GM12891 (cell line): ENCODE measurements around the gene ANKS1A.

ENCODE experiments used
- PAX5 ChIP-seq: IDR thresholded peaks from 2 replicates; pipeline ENCODE4 v1.6.1; 2011; ENCODE audit warnings: low read length, moderate library complexity, mild to moderate bottlenecking; ENCODE audit not compliant: insufficient read depth, severe bottlenecking
- POLR2A ChIP-seq: IDR thresholded peaks from 2 replicates; pipeline ENCODE4 v1.6.1; 2011; ENCODE audit warnings: low read depth, low read length, control low read depth
- POLR2AphosphoS5 ChIP-seq: IDR thresholded peaks from 2 replicates; pipeline ENCODE4 v1.6.1; 2011; ENCODE audit warnings: low read depth, low read length, control low read depth
- POU2F2 ChIP-seq: IDR thresholded peaks from 2 replicates; pipeline ENCODE4 v1.6.1; 2011; ENCODE audit warnings: low read depth, mild to moderate bottlenecking, control low read depth, low read length, moderate library complexity
- SPI1 ChIP-seq: IDR thresholded peaks from 2 replicates; pipeline ENCODE4 v1.6.1; 2011; ENCODE audit warnings: low read depth, low read length, control low read depth
- TAF1 ChIP-seq: IDR thresholded peaks from 2 replicates; pipeline ENCODE4 v1.6.1; 2011; ENCODE audit warnings: low read depth, low read length, control low read depth

DNA sequence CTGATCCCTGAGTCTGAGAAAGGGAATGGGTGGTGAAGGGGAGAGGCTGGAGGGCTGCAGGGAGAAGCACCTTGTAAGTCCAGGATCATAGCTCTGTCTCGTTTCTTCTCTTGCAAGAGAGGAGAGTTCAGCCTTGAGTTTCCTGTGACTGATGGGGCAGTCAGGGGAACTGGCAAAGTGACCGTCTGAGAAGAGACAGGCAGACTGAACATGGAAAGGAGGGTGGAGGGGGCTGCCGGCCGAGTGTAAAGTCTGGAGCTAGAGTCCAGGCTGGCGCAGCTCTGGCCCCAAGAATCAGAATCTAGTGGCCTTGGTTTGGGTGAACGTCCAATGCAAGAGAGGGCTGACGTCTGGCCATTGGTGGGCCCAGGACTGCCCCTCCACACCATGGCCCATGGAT lies 179.6 kb downstream of the ANKS1A start:
- TF ChIP-seq POLR2AphosphoS5 (no peak), POLR2A (no peak), POU2F2 (no peak), TAF1 (no peak), SPI1 (no peak), PAX5 (no peak)
